HL-60 (cell line): ENCODE results near the gene OR2C1.

Experiments
- POLR2AphosphoS5 ChIP-seq: IDR thresholded peaks from 2 replicates; pipeline ENCODE4 v1.6.1; 2012; ENCODE audit warnings: low read depth
- TF ChIP-seq, protein P1 (sequence below): IDR thresholded peaks from one replicate; pipeline ENCODE4 v1.5.1; 2011; ENCODE audit warnings: low read length, control low read depth, inconsistent platforms; ENCODE audit not compliant: insufficient read depth

DNA sequence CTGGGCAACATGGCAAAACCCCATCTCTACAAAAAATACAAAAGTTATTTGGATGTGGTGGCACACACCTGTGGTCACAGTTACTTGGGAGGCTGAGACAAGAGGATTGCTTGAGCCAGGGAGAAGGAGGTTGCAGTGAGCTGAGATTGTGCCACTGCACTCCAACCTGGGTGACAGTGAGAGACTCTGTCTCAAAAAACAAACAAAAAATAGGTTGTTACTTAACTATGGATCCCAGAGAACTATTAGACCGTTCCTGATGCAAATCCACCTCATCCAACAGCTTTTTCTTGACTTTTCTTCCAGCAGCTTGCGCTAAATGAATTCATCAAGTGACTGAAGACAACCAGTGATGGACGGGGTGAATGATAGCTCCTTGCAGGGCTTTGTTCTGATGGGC, at the start of gene OR2C1:
- TF ChIP-seq, protein P1, sequence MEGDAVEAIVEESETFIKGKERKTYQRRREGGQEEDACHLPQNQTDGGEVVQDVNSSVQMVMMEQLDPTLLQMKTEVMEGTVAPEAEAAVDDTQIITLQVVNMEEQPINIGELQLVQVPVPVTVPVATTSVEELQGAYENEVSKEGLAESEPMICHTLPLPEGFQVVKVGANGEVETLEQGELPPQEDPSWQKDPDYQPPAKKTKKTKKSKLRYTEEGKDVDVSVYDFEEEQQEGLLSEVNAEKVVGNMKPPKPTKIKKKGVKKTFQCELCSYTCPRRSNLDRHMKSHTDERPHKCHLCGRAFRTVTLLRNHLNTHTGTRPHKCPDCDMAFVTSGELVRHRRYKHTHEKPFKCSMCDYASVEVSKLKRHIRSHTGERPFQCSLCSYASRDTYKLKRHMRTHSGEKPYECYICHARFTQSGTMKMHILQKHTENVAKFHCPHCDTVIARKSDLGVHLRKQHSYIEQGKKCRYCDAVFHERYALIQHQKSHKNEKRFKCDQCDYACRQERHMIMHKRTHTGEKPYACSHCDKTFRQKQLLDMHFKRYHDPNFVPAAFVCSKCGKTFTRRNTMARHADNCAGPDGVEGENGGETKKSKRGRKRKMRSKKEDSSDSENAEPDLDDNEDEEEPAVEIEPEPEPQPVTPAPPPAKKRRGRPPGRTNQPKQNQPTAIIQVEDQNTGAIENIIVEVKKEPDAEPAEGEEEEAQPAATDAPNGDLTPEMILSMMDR: no peak
- TF ChIP-seq POLR2AphosphoS5: no peak
